HEK293T (cell line): ENCODE data around the gene CAMKMT.

Experiments used
- BHLHE40 ChIP-seq: fragments of 450-650 bp; IDR thresholded peaks from 2 replicates; pipeline ENCODE4 v1.6.1; 2016; ENCODE audit warnings: mild to moderate bottlenecking, moderate library complexity, borderline replicate concordance
- ELF4 ChIP-seq: fragments of 450-650 bp; IDR thresholded peaks from 2 replicates; pipeline ENCODE4 v1.6.1; 2017; ENCODE audit warnings: antibody characterized with exemption
- FOXA1 ChIP-seq: fragments of 450-650 bp; IDR thresholded peaks from 2 replicates; pipeline ENCODE4 v1.6.1; 2016; ENCODE audit warnings: mild to moderate bottlenecking
- FOXK2 ChIP-seq: fragments of 450-650 bp; IDR thresholded peaks from 2 replicates; pipeline ENCODE4 v1.6.1; 2016; ENCODE audit warnings: mild to moderate bottlenecking
- FOXM1 ChIP-seq: fragments of 450-650 bp; IDR thresholded peaks from 2 replicates; pipeline ENCODE4 v1.6.1; 2017; ENCODE audit warnings: mild to moderate bottlenecking, borderline replicate concordance
- LEF1 ChIP-seq: fragments of 450-650 bp; IDR thresholded peaks from 2 replicates; pipeline ENCODE4 v1.6.1; 2017; ENCODE audit warnings: mild to moderate bottlenecking, borderline replicate concordance
- NFRKB ChIP-seq: fragments of 450-650 bp; IDR thresholded peaks from 2 replicates; pipeline ENCODE4 v1.6.1; 2016; ENCODE audit warnings: mild to moderate bottlenecking, moderate library complexity
- PKNOX1 ChIP-seq: fragments of 450-650 bp; IDR thresholded peaks from 2 replicates; pipeline ENCODE4 v1.6.1; 2016
- SP1 ChIP-seq: fragments of 450-650 bp; IDR thresholded peaks from 2 replicates; pipeline ENCODE4 v1.6.1; 2017
- SUZ12 ChIP-seq: fragments of 450-650 bp; IDR thresholded peaks from 2 replicates; pipeline ENCODE4 v1.6.1; 2016; ENCODE audit warnings: mild to moderate bottlenecking
- TARDBP ChIP-seq: fragments of 450-650 bp; IDR thresholded peaks from 2 replicates; pipeline ENCODE4 v1.6.1; 2016
- ZNF384 ChIP-seq: fragments of 450-650 bp; IDR thresholded peaks from 2 replicates; pipeline ENCODE4 v1.6.1; 2016

- no peak for TF ChIP-seq FOXA1
- no peak for TF ChIP-seq LEF1
- no peak for TF ChIP-seq SP1
- no peak for TF ChIP-seq SUZ12
- no peak for TF ChIP-seq FOXM1
- no peak for TF ChIP-seq BHLHE40
- no peak for TF ChIP-seq ZNF384
- TF ChIP-seq ELF4: no peak
- TF ChIP-seq FOXK2: no peak
- no peak for TF ChIP-seq NFRKB
- no peak for TF ChIP-seq TARDBP
- no peak for TF ChIP-seq PKNOX1
These were observed 451.9 kb downstream of the CAMKMT start for GRCh38 chr2:44813658-44814057.
